ENCODE measurements around the gene TEX11.

DNA sequence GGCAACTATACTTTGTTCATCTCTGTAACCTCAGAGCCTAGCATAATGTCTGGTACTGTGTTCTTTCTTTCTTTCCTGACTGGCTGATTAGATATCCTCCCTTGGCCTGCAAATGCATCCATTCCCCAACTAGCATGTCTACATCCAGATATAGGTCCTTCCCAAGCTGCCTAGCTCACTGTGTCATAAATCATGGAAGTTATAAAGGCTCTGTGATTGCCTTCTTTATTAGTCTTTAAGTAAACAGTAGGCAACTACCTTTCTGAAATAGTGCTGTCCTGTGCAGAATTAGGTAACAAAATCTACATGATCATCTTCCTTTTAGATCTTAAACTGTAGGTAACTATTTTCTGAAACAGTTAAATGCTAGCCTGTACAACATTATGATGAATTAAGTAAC is 239.4 kb downstream of the TEX11 start:
- no peak for TF ChIP-seq POLR2AphosphoS5 (IDR thresholded peaks at IDR 0.05)
- no peak for TF ChIP-seq EP300 (IDR thresholded peaks at IDR 0.05)
